H9 (cell line): ENCODE results near the gene PRPSAP2. TPM values are rescaled to one million over a fixed set of nuclear protein-coding genes. Genes with fewer than 3 reads are reported as not detected.

Experiments
- DNase-seq: peaks from one replicate; pipeline ENCODE4 v3.0.0-alpha.2; 2017
- H2AFZ ChIP-seq: one replicate; pipeline ENCODE4 v1.6.1; 2013; ENCODE audit warnings: mild to moderate bottlenecking, low read length, control low read depth, moderate library complexity
- H2AK5ac ChIP-seq: 2 replicates; pipeline ENCODE4 v1.6.1; 2013; ENCODE audit warnings: low read length, control low read depth, mixed read lengths; ENCODE audit not compliant: insufficient read length
- H2BK120ac ChIP-seq: one replicate; pipeline ENCODE4 v1.6.1; 2013; ENCODE audit warnings: low read depth, mild to moderate bottlenecking, low read length, control low read depth, inconsistent platforms; ENCODE audit not compliant: poor library complexity, severe bottlenecking
- H2BK12ac ChIP-seq: 2 replicates; pipeline ENCODE4 v1.6.1; 2013; ENCODE audit warnings: low read length, control low read depth, mixed read lengths, low read depth; ENCODE audit not compliant: insufficient read length
- H2BK15ac ChIP-seq: 2 replicates; pipeline ENCODE4 v1.6.1; 2013; ENCODE audit warnings: low read depth, low read length, control low read depth
- H2BK20ac ChIP-seq: one replicate; pipeline ENCODE4 v1.6.1; 2013; ENCODE audit warnings: low read depth, mild to moderate bottlenecking, low read length, control low read depth, inconsistent platforms; ENCODE audit not compliant: poor library complexity, severe bottlenecking
- H2BK5ac ChIP-seq: 2 replicates; pipeline ENCODE4 v1.6.1; 2013; ENCODE audit warnings: low read length, control low read depth, mixed read lengths; ENCODE audit not compliant: insufficient read length
- H3K14ac ChIP-seq: 2 replicates; pipeline ENCODE4 v1.6.1; 2013; ENCODE audit warnings: low read length, control low read depth; ENCODE audit not compliant: insufficient read depth
- H3K18ac ChIP-seq: 2 replicates; pipeline ENCODE4 v1.6.1; 2013; ENCODE audit warnings: low read depth, mild to moderate bottlenecking, mixed read lengths, low read length, control low read depth; ENCODE audit not compliant: insufficient read length
- H3K23ac ChIP-seq: 2 replicates; pipeline ENCODE4 v1.6.1; 2013; ENCODE audit warnings: low read length, control low read depth, mixed read lengths, low read depth; ENCODE audit not compliant: insufficient read length
- H3K23me2 ChIP-seq: 2 replicates; pipeline ENCODE4 v1.6.1; 2013; ENCODE audit warnings: low read depth, mild to moderate bottlenecking, mixed read lengths, low read length, control low read depth; ENCODE audit not compliant: insufficient read length, poor library complexity, severe bottlenecking
- H3K27ac ChIP-seq: 2 replicates; pipeline ENCODE4 v1.5.1; 2013; ENCODE audit warnings: low read length, control low read depth, mixed read lengths, low read depth; ENCODE audit not compliant: insufficient read length
- H3K27me3 ChIP-seq: 2 replicates; pipeline ENCODE4 v1.6.1; 2013; ENCODE audit warnings: low read length, control low read depth, inconsistent platforms; ENCODE audit not compliant: insufficient read depth
- H3K4ac ChIP-seq: 2 replicates; pipeline ENCODE4 v1.6.1; 2013; ENCODE audit warnings: low read depth, mild to moderate bottlenecking, control low read depth, inconsistent platforms, low read length, moderate library complexity
- H3K4me1 ChIP-seq: 2 replicates; pipeline ENCODE4 v1.6.1; 2013; ENCODE audit warnings: low read length, control low read depth, inconsistent platforms; ENCODE audit not compliant: insufficient read depth
- H3K4me2 ChIP-seq: 2 replicates; pipeline ENCODE4 v1.6.1; 2013; ENCODE audit warnings: low read length, control low read depth, mixed read lengths; ENCODE audit not compliant: insufficient read length, insufficient read depth
- H3K56ac ChIP-seq: 2 replicates; pipeline ENCODE4 v1.6.1; 2013; ENCODE audit warnings: low read depth, mild to moderate bottlenecking, mixed read lengths, low read length, control low read depth; ENCODE audit not compliant: insufficient read length
- H3K79me1 ChIP-seq: 2 replicates; pipeline ENCODE4 v1.6.1; 2013; ENCODE audit warnings: low read depth, mild to moderate bottlenecking, moderate library complexity, low read length, control low read depth, inconsistent platforms; ENCODE audit not compliant: insufficient read depth, poor library complexity, severe bottlenecking
- H3K79me2 ChIP-seq: 2 replicates; pipeline ENCODE4 v1.6.1; 2013; ENCODE audit warnings: low read length, control low read depth, inconsistent platforms; ENCODE audit not compliant: insufficient read depth
- H3K9ac ChIP-seq: 2 replicates; pipeline ENCODE4 v1.6.1; 2013; ENCODE audit warnings: low read length, control low read depth, mixed read lengths; ENCODE audit not compliant: insufficient read length; ENCODE audit errors: extremely low read depth
- H3K9me3 ChIP-seq: one replicate; pipeline ENCODE4 v1.6.1; 2013; ENCODE audit warnings: low read depth, low read length, inconsistent platforms; ENCODE audit not compliant: control insufficient read depth
- H3T11ph ChIP-seq: one replicate; pipeline ENCODE4 v1.6.1; 2013; ENCODE audit warnings: mild to moderate bottlenecking, low read length, control low read depth, inconsistent platforms
- H4K20me1 ChIP-seq: one replicate; pipeline ENCODE4 v1.6.1; 2013; ENCODE audit not compliant: control insufficient read depth, insufficient read length, insufficient read depth
- H4K5ac ChIP-seq: 2 replicates; pipeline ENCODE4 v1.6.1; 2013; ENCODE audit warnings: low read depth, mild to moderate bottlenecking, mixed read lengths, low read length, control low read depth; ENCODE audit not compliant: insufficient read length
- H4K8ac ChIP-seq: replicated peaks from 2 replicates; pipeline ENCODE4 v1.6.1; 2013; ENCODE audit warnings: low read length, control low read depth, mixed read lengths, low read depth; ENCODE audit not compliant: insufficient read length
- H4K91ac ChIP-seq: 2 replicates; pipeline ENCODE4 v1.6.1; 2013; ENCODE audit warnings: low read depth, mild to moderate bottlenecking, moderate library complexity, mixed read lengths, low read length, control low read depth; ENCODE audit not compliant: insufficient read length
- H3K27ac Mint-ChIP-seq, 3 experiments: 2 replicates in 2 of 3; 3 replicates in 1 of 3; pipeline ENCODE4 v1.8.0; 2020 to 2021; ENCODE audit warnings: mixed read lengths in 3 of 3, mild to moderate bottlenecking in 1 of 3, moderate library complexity in 1 of 3
- H3K27me3 Mint-ChIP-seq: 2 replicates; pipeline ENCODE4 v1.8.0; 2021; ENCODE audit warnings: low read depth, mild to moderate bottlenecking, moderate library complexity, mixed read lengths
- H3K36me3 Mint-ChIP-seq, 3 experiments: 2 replicates in 2 of 3; 3 replicates in 1 of 3; pipeline ENCODE4 v1.8.0; 2020 to 2021; ENCODE audit warnings: low read depth in 3 of 3, mixed read lengths in 3 of 3; ENCODE audit not compliant: insufficient read depth in 1 of 3
- H3K4me1 Mint-ChIP-seq, 2 experiments: 2 replicates each; pipeline ENCODE4 v1.8.0; 2020; ENCODE audit warnings: mixed read lengths in 2 of 2
- H3K4me3 Mint-ChIP-seq, 2 experiments: 2 replicates in 1 of 2; 3 replicates in 1 of 2; pipeline ENCODE4 v1.8.0; 2020 to 2021; ENCODE audit warnings: mild to moderate bottlenecking in 2 of 2, mixed read lengths in 2 of 2, moderate library complexity in 1 of 2
- H3K9me3 Mint-ChIP-seq, 2 experiments: 2 replicates in 1 of 2; 3 replicates in 1 of 2; pipeline ENCODE4 v1.8.0; 2020; ENCODE audit warnings: mild to moderate bottlenecking in 2 of 2, mixed read lengths in 2 of 2, moderate library complexity in 1 of 2
- CTCF ChIP-seq: fragments of 200-600 bp; sonication (generic); conservative IDR thresholded peaks from 3 replicates; pipeline ENCODE4 v1.8.0; 2021; ENCODE audit warnings: antibody characterized with exemption, mild to moderate bottlenecking
- WGBS: extraction: QIAGEN DNeasy Blood & Tissue Kit; methylation state at CpG from one replicate; pipeline ENCODE4 v1.1.7; 2013; ENCODE audit warnings: missing lambda C conversion rate, low lambda C conversion rate, mixed read lengths; ENCODE audit not compliant: insufficient read length; ENCODE audit errors: extremely low coverage; 5-methylcytosine and 5-hydroxymethylcytosine counted together
- total RNA-seq: library from RNA; stranded (reverse); gene quantifications from 2 replicates; pipeline ENCODE4 v1.2.1, GENCODE V29; 2021

Gene PRPSAP2
- total RNA-seq, 1 experiment from 2014 or later = 58.0 TPM

GRCh38 chr17:18877104-18877645, 19.2 kb downstream of the PRPSAP2 start:
- H4K91ac ChIP-seq = no peak overlapping the region
- no peak for DNase-seq
- H3K4me1 ChIP-seq = no peaks in the 10 kb centered on the region
- H3T11ph ChIP-seq = no peak overlapping the region
- no peak overlapping the region for H3K4ac ChIP-seq
- H2BK20ac ChIP-seq = no peak overlapping the region
- no peak overlapping the region for H2AK5ac ChIP-seq
- no peak overlapping the region for H3K27ac ChIP-seq
- H3K56ac ChIP-seq = no peak overlapping the region
- H3K4me1 Mint-ChIP-seq = no peaks in the 10 kb centered on the region
- H3K27me3 ChIP-seq = no peaks in the 10 kb centered on the region
- no peak overlapping the region for H3K4me3 Mint-ChIP-seq
- no peaks in the 10 kb centered on the region for H3K79me1 ChIP-seq
- no peak overlapping the region for H2BK12ac ChIP-seq
- no peak overlapping the region for H3K14ac ChIP-seq
- H4K8ac ChIP-seq = no peak overlapping the region
- no peak overlapping the region for H3K18ac ChIP-seq
- no peaks in the 10 kb centered on the region for H4K20me1 ChIP-seq
- H2BK5ac ChIP-seq = no peak overlapping the region
- no peaks in the 10 kb centered on the region for H3K27me3 Mint-ChIP-seq
- no peak overlapping the region for H2AFZ ChIP-seq
- no peaks in the 10 kb centered on the region for H3K9me3 ChIP-seq
- no peak overlapping the region for H3K23ac ChIP-seq
- H3K36me3 Mint-ChIP-seq = peaks cover 37 to 74% (median 61%) of the 10 kb centered on the region in 3 experiments
- 100% methylated on average over 2 of the region's 6 CpGs for WGBS
- no peak overlapping the region for H2BK120ac ChIP-seq
- no peak overlapping the region for H3K27ac Mint-ChIP-seq
- no peak overlapping the region for H4K5ac ChIP-seq
- H3K79me2 ChIP-seq = no peaks in the 10 kb centered on the region
- no peaks in the 10 kb centered on the region for H3K23me2 ChIP-seq
- H3K9me3 Mint-ChIP-seq = no peaks in the 10 kb centered on the region
- no peak overlapping the region for H3K4me2 ChIP-seq
- H2BK15ac ChIP-seq = no peak overlapping the region
- no peak for TF ChIP-seq CTCF
- no peak overlapping the region for H3K9ac ChIP-seq
